H1 (cell line): ENCODE data around the gene CACNA2D4. TPM values are rescaled to one million over a fixed set of nuclear protein-coding genes. Genes with fewer than 3 reads are reported as not detected.

Source experiments
- KDM5A ChIP-seq: fragments of 200-600 bp; IDR thresholded peaks from 2 replicates; pipeline ENCODE4 v1.7.1; 2012; ENCODE audit warnings: mild to moderate bottlenecking, low read length, inconsistent platforms, mixed read lengths
- NRF1 ChIP-seq: IDR thresholded peaks from 2 replicates; pipeline ENCODE4 v1.6.1; 2011; ENCODE audit warnings: mild to moderate bottlenecking, low read depth, low read length, improper control_type of control experiment
- PHF8 ChIP-seq: fragments of 200-600 bp; sonication (generic); conservative IDR thresholded peaks from 2 replicates; pipeline ENCODE4 v1.7.1; 2012; ENCODE audit warnings: low read depth, mild to moderate bottlenecking, inconsistent platforms, low read length, moderate library complexity
- SAP30 ChIP-seq: fragments of 300-600 bp; sonication (generic); IDR thresholded peaks from 2 replicates; pipeline ENCODE4 v1.7.1; 2012; ENCODE audit warnings: low read length, moderate library complexity, mild to moderate bottlenecking, inconsistent platforms; ENCODE audit not compliant: insufficient read depth, insufficient replicate concordance
- polyA plus RNA-seq, 7 experiments: library from polyadenylated mRNA; depleted of rRNA in 3 of 7; stranded (reverse) in 5 of 7; unstranded in 2 of 7; fragments of >200 nt in 5 of 7; fragments of 200-250 nt in 2 of 7; gene quantifications; 1 replicate in 5 of 7; 2 replicates in 1 of 7; 4 replicates in 1 of 7; pipeline versions ENCODE4 v1.2.1 to v1.2.3, GENCODE V29; 2011 to 2013; ENCODE audit warnings: missing spikeins in 2 of 7, mixed read lengths in 2 of 7
- total RNA-seq: library from RNA; stranded (reverse); fragmentation: NEBNext Ultra II Directional; extraction: Animal tissue kit (Norgen Biotek cat#: 25700); gene quantifications from 2 replicates; pipeline ENCODE4 v1.2.1, GENCODE V29; 2021
- TF ChIP-seq, protein P1 (sequence below): fragments of 300-600 bp; sonication (generic); IDR thresholded peaks from 2 replicates; pipeline ENCODE4 v1.7.1; 2012; ENCODE audit warnings: low read length, moderate library complexity, mild to moderate bottlenecking, inconsistent platforms; ENCODE audit not compliant: insufficient replicate concordance
- TF ChIP-seq, protein P2 (sequence below): IDR thresholded peaks from 2 replicates; pipeline ENCODE4 v1.6.1; 2012; ENCODE audit warnings: inconsistent platforms
- TF ChIP-seq, protein P3 (sequence below): IDR thresholded peaks from 2 replicates; pipeline ENCODE4 v1.6.1; 2012; ENCODE audit warnings: low read length, inconsistent platforms

CACNA2D4 gene
- total and polyA plus RNA-seq, 2 of the 8 experiments (the other 6 are each of a cell fraction or from before 2014, with no cell fraction given) = 0.44 to 0.88 TPM

DNA sequence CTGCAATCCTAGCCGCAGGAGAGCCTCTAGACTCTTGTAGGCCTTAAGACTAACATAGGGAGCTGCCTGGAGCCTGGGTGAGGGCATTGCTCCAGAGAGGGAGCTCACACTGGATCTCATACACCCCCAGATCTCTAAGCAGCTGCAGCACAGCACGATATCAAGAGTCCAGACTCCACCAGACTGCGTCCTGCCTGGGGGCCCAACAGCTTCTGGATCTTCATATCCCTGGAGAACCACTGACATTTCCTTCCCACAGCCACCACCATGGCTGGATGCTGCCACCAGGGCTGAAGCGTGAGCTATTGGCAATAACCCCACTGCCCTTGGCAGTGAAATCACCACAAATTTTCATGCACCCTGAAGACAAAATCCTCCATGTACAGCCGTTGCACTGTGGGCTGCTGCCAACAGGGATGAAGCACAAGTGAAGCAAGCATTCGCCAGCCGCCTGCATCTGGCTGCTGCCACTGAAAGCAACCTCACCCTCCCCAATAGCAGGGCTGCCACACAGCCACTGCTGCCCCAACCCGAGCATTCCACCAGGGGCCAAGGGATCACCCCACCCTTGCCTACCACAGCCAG lies 28.2 kb downstream of the CACNA2D4 start (continued):
- TF ChIP-seq, protein P1, sequence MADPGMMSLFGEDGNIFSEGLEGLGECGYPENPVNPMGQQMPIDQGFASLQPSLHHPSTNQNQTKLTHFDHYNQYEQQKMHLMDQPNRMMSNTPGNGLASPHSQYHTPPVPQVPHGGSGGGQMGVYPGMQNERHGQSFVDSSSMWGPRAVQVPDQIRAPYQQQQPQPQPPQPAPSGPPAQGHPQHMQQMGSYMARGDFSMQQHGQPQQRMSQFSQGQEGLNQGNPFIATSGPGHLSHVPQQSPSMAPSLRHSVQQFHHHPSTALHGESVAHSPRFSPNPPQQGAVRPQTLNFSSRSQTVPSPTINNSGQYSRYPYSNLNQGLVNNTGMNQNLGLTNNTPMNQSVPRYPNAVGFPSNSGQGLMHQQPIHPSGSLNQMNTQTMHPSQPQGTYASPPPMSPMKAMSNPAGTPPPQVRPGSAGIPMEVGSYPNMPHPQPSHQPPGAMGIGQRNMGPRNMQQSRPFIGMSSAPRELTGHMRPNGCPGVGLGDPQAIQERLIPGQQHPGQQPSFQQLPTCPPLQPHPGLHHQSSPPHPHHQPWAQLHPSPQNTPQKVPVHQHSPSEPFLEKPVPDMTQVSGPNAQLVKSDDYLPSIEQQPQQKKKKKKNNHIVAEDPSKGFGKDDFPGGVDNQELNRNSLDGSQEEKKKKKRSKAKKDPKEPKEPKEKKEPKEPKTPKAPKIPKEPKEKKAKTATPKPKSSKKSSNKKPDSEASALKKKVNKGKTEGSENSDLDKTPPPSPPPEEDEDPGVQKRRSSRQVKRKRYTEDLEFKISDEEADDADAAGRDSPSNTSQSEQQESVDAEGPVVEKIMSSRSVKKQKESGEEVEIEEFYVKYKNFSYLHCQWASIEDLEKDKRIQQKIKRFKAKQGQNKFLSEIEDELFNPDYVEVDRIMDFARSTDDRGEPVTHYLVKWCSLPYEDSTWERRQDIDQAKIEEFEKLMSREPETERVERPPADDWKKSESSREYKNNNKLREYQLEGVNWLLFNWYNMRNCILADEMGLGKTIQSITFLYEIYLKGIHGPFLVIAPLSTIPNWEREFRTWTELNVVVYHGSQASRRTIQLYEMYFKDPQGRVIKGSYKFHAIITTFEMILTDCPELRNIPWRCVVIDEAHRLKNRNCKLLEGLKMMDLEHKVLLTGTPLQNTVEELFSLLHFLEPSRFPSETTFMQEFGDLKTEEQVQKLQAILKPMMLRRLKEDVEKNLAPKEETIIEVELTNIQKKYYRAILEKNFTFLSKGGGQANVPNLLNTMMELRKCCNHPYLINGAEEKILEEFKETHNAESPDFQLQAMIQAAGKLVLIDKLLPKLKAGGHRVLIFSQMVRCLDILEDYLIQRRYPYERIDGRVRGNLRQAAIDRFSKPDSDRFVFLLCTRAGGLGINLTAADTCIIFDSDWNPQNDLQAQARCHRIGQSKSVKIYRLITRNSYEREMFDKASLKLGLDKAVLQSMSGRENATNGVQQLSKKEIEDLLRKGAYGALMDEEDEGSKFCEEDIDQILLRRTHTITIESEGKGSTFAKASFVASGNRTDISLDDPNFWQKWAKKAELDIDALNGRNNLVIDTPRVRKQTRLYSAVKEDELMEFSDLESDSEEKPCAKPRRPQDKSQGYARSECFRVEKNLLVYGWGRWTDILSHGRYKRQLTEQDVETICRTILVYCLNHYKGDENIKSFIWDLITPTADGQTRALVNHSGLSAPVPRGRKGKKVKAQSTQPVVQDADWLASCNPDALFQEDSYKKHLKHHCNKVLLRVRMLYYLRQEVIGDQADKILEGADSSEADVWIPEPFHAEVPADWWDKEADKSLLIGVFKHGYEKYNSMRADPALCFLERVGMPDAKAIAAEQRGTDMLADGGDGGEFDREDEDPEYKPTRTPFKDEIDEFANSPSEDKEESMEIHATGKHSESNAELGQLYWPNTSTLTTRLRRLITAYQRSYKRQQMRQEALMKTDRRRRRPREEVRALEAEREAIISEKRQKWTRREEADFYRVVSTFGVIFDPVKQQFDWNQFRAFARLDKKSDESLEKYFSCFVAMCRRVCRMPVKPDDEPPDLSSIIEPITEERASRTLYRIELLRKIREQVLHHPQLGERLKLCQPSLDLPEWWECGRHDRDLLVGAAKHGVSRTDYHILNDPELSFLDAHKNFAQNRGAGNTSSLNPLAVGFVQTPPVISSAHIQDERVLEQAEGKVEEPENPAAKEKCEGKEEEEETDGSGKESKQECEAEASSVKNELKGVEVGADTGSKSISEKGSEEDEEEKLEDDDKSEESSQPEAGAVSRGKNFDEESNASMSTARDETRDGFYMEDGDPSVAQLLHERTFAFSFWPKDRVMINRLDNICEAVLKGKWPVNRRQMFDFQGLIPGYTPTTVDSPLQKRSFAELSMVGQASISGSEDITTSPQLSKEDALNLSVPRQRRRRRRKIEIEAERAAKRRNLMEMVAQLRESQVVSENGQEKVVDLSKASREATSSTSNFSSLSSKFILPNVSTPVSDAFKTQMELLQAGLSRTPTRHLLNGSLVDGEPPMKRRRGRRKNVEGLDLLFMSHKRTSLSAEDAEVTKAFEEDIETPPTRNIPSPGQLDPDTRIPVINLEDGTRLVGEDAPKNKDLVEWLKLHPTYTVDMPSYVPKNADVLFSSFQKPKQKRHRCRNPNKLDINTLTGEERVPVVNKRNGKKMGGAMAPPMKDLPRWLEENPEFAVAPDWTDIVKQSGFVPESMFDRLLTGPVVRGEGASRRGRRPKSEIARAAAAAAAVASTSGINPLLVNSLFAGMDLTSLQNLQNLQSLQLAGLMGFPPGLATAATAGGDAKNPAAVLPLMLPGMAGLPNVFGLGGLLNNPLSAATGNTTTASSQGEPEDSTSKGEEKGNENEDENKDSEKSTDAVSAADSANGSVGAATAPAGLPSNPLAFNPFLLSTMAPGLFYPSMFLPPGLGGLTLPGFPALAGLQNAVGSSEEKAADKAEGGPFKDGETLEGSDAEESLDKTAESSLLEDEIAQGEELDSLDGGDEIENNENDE = no peak
- TF ChIP-seq PHF8 (no peak), KDM5A (no peak), SAP30 (no peak), NRF1 (no peak)
- TF ChIP-seq, protein P2, sequence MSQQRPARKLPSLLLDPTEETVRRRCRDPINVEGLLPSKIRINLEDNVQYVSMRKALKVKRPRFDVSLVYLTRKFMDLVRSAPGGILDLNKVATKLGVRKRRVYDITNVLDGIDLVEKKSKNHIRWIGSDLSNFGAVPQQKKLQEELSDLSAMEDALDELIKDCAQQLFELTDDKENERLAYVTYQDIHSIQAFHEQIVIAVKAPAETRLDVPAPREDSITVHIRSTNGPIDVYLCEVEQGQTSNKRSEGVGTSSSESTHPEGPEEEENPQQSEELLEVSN = no peak
- TF ChIP-seq, protein P3, sequence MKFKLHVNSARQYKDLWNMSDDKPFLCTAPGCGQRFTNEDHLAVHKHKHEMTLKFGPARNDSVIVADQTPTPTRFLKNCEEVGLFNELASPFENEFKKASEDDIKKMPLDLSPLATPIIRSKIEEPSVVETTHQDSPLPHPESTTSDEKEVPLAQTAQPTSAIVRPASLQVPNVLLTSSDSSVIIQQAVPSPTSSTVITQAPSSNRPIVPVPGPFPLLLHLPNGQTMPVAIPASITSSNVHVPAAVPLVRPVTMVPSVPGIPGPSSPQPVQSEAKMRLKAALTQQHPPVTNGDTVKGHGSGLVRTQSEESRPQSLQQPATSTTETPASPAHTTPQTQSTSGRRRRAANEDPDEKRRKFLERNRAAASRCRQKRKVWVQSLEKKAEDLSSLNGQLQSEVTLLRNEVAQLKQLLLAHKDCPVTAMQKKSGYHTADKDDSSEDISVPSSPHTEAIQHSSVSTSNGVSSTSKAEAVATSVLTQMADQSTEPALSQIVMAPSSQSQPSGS = no peak
